HK-2 (cell line): Measurements from ENCODE around the gene HSPA12A.

Experiments used
- DNase-seq: peaks from one replicate; pipeline ENCODE4 v3.0.0-alpha.2; 2018; ENCODE audit not compliant: unreplicated experiment

HSPA12A gene

GRCh38 chr10:116668018-116668417 is 74.3 kb downstream of the HSPA12A start:
- no peak for DNase-seq

DNA sequence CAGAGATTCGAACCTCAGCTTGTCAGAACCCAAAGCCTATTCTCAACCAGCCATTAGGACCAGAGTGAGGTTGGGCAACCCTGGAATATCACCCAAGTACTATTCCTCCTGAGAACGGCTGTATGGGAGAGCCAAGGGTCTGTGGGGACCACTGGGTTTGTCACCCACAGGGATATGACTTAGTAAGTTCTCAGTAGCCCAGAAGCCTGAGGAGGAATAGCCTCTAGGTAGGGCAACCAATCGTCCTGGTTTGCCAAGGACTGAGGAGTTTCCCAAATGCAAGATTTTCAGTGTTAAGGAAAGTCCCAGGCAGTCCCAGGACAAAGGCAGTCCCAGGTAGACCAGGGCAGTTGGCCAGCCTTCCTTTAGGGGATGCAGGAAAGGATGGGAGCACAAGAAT is 74.9 kb downstream of the HSPA12A start:
- no peak for DNase-seq

GRCh38 chr10:116665541-116666125 is 76.7 kb downstream of the HSPA12A start:
- no peak for DNase-seq

DNA sequence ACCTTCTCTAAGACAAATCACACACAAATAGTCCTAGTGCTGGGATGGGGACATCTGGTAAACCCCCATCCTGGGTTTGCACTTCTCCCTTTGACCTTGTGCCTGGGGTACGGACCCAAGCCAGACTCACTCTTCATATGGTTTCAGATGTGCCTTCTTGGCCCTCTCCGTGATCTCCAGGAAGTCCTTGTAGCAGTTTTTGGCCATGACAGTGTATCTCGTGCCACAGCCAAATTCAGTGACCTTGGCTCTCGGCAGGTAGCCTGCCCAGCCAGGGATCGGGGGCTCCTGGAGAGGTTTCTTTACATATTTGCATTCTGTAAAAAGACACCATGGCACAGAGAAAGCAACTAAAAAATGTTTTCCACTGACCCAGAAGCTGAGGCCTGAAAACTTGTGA is 77.7 kb downstream of the HSPA12A start:
- DNase-seq = no peak

DNA sequence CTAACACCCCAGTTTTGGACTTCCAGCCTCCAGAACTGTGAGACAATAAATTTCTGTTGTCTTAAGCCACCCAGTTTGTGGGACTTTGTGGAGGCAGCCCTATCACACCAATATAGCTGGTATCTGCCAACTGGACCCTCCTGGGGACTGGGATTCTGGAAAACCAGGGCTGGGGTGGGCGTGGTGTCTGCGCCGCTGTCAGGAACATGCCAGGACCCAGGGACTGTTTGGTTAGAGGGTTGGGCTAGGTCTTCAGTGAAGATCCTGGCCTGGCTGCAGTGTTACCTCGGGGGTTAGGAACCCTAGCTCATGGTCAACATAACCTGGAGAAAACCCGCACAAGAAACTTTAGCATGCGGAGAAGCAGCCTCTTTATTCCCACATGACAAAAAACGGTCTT is 79.0 kb downstream of the HSPA12A start:
- DNase-seq = no peak

GRCh38 chr10:116660860-116661259 is 81.5 kb downstream of the HSPA12A start:
- no peak for DNase-seq

- DNase-seq = no peak
Measured at GRCh38 chr10:116659049-116659670, 83.2 kb downstream of the HSPA12A start.

GRCh38 chr10:116657863-116658551 is 84.4 kb downstream of the HSPA12A start:
- no peak for DNase-seq

GRCh38 chr10:116656044-116656443 is 86.3 kb downstream of the HSPA12A start:
- DNase-seq = no peak

- DNase-seq = no peak
Measured at GRCh38 chr10:116655568-116655967, 86.8 kb downstream of the HSPA12A start.

DNA sequence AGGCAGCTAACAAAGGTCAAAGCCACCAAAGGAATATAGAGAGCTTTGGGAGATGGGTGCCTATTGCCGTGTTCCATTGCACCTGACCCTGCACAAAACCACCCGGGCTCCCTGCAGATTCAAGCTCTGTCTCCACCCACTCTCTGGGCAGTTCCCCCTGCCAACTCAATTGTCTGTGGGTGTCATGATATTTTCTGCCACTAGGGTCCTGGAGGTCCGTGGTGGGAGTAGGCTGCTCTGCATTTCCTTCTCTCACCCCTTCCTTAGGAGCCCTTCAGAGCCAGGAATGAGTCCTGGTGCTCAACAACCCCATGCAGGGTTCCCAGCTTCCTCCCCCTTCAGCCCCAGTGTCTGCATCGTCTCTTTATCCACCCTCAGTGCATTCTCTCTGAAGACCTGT is 87.5 kb downstream of the HSPA12A start:
- no peak for DNase-seq

DNA sequence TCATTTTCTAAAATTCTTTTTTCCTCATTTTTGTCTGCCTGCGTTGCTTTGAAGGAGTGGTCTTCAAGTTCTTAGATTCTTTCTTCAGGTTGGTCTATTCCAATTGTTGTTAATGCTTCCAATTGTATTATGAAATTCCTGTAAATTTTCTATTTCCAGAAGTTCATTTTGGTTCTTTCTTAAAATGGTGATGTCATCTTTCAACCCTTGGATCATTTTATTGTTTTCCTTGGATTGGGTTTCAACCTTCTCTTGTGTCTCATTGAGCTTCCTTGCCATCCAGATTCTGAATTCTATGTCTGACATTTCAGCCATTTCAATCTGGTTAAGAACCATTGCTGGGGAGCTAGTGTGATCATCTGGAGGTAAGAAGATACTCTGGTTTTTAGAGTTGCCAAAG is 88.5 kb downstream of the HSPA12A start:
- DNase-seq = no peak

DNA sequence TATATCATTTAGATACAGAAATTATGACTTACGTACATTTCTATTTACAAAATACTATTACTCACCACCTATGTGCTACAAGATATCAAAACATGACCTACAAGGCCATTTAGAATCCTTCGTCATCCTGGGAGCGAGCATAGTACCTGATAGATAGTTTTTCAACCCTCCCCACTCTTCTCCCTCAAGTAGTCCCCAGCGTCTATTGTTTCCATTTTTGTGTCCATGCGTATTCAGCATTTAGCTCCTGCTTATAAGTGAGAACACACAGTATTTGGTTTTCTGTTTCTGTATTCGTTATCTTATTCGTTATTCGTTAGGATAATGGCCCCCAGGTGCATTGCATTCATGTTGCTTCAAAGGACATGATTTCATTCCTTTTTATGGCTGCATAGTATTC is 93.5 kb downstream of the HSPA12A start:
- DNase-seq = no peak

GRCh38 chr10:116646502-116646901 is 95.9 kb downstream of the HSPA12A start:
- DNase-seq = no peak

DNA sequence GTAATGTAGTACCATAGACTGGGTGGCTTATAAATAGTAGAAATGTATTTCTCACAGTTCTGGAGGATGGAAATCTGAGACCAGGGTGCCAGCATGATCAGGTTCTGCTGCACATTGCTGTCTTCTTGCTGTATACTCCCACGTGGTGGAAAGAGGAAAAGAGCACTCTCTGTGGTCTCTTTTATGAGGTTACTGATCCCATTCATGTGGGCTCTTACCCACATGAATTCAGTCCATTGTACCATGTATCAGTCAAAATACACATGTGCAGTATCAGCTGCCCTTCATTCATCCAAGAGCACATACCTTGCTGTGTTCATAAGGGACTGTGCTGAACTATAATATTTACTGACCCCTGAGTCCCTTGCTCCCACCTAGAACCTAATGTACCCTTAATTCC is 104.5 kb downstream of the HSPA12A start:
- no peak for DNase-seq

DNA sequence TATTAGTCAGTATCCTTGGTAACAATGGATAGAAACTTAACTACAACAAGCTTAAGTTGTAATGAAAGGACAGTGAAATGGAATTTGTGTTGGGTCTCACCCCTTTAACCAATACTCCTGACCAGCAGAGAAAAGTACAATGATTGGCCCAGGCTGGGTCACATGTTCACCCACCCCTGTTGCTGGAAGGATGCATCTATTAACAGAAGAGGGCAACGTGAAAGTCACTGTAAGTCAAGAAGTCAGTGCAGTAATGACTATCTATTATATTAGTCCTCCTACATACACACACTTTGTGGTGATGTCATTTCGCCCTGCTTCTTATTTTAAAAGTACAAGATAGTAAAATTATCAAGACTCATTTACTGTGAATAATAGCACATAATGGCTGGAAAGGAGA is 105.4 kb downstream of the HSPA12A start:
- DNase-seq = no peak

DNA sequence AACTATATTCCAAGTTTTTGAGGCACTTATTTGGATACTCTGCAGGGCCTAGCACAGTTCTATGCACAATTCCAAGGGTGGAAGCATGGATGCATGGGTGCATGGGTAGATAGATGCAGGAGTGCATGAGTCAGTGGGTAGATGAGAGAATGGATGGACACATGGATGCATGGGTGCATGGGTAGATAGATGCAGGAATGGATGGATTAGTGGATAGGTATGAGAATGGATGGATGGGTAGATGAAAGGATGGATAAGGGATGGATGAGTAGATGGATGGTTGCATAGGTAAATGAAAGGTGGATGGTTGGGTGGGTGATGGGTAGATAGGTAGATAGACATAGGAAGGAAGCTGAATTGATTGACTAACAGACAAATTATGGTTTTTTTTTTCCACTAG is 106.0 kb downstream of the HSPA12A start:
- DNase-seq = no peak

- DNase-seq = no peak
Measured at GRCh38 chr10:116634126-116634975, 108.0 kb downstream of the HSPA12A start.

- no peak for DNase-seq
Measured at GRCh38 chr10:116633216-116633600, 109.2 kb downstream of the HSPA12A start.

DNA sequence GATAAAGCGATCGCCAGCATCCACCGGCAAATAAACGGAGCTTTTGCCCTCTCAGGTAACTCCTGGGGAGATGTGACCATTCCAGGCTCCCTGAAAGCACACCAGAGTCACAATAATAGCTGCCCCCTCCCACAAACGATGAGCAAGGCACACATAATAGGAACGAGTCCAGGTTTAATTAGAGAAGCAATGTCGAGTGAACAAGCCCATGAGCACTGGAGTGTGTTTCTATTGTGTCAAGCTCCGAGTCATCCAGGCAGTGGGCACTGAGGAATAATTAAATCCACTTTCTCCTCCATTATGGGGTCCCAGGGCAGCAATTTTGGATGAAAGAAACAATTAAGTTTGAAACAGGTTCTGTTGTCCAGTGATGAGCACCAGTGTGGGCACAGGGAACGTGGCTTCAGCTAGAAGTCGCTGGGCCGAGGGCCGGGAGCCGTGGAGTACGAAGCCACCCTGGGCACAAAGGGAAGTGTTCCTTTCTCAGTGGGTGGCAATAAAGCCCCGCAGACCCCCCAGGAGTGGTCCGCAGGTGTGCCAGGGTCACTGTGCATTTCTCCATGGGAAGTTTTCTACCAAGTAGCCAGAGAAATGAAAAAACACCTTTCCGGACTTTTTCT is 109.7 kb downstream of the HSPA12A start:
- no peak for DNase-seq

GRCh38 chr10:116631871-116632295 is 110.5 kb downstream of the HSPA12A start:
- DNase-seq = no peak

- DNase-seq = no peak
Measured at GRCh38 chr10:116630020-116630419, 112.3 kb downstream of the HSPA12A start.
